Upper lobe of right lung (tissue), 1 donor: ENCODE data around the gene NYAP2. TPM values are rescaled to one million over a fixed set of nuclear protein-coding genes. Genes with fewer than 3 reads are reported as not detected.

ENCODE experiments used
- ATAC-seq: fragments of 200-7000 bp; cut with Tn5 transposase; one replicate; pipeline ENCODE4 v1.9.1; 2020; ENCODE audit warnings: mild to moderate bottlenecking, moderate library complexity
- DNase-seq: peaks from one replicate; pipeline ENCODE4 v3.0.0-alpha.2; 2020
- H3K27ac ChIP-seq: fragments of 200-600 bp; one replicate; pipeline ENCODE4 v1.8.0; 2022
- H3K27me3 ChIP-seq: fragments of 200-600 bp; one replicate; pipeline ENCODE4 v1.8.0; 2022; ENCODE audit warnings: mild to moderate bottlenecking
- H3K36me3 ChIP-seq: fragments of 200-600 bp; one replicate; pipeline ENCODE4 v1.8.0; 2022
- H3K4me1 ChIP-seq: fragments of 200-600 bp; one replicate; pipeline ENCODE4 v1.8.0; 2022
- H3K4me3 ChIP-seq: fragments of 200-600 bp; one replicate; pipeline ENCODE4 v1.8.0; 2022; ENCODE audit warnings: mild to moderate bottlenecking
- H3K9me3 ChIP-seq: fragments of 200-600 bp; one replicate; pipeline ENCODE4 v1.8.0; 2022
- CTCF ChIP-seq: fragments of 200-600 bp; IDR thresholded peaks from one replicate; pipeline ENCODE4 v1.8.0; 2022; ENCODE audit warnings: antibody characterized with exemption
- intact Hi-C: fragments of 100-400 bp; cut with DNase I; formaldehyde crosslinking; loops from one replicate; pipeline ENCODE4 v1.11.0; 2022
- total RNA-seq: library from RNA; stranded (reverse); fragmentation: NEBNext Ultra II Directional; extraction: Animal tissue kit (Norgen Biotek cat#: 25700); gene quantifications from one replicate; pipeline ENCODE4 v1.2.1, GENCODE V29; 2021
- donor health status: DM: no; HTN: yes; CAD: no; lungs with severe emphysema.

Gene NYAP2
- total RNA-seq, 1 donor from 2014 or later: 0.93 TPM

- intact Hi-C loops: no loop called here
- DNase-seq (no peak), ATAC-seq (no peak)
- TF ChIP-seq CTCF: no peak
- no peak overlapping the region for H3K4me3 ChIP-seq
- H3K4me1 ChIP-seq: no peaks in the 10 kb centered on the region
- no peaks in the 10 kb centered on the region for H3K9me3 ChIP-seq
- H3K27me3 ChIP-seq: no peaks in the 10 kb centered on the region
- H3K36me3 ChIP-seq: no peaks in the 10 kb centered on the region
- no peak overlapping the region for H3K27ac ChIP-seq
Observed at GRCh38 chr2:225415341-225415740, 15.8 kb downstream of the NYAP2 start.

GRCh38 chr2:225415792-225416191 is 16.3 kb downstream of the NYAP2 start:
- TF ChIP-seq CTCF: no peak

GRCh38 chr2:225416616-225417367 is 17.3 kb downstream of the NYAP2 start:
- no peaks in the 10 kb centered on the region for H3K9me3 ChIP-seq
- intact Hi-C loops: no loop called here
- ATAC-seq (no peak), DNase-seq (no peak)
- H3K4me1 ChIP-seq: no peaks in the 10 kb centered on the region
- no peak for TF ChIP-seq CTCF
- H3K27ac ChIP-seq: no peak overlapping the region
- H3K36me3 ChIP-seq: no peaks in the 10 kb centered on the region
- no peaks in the 10 kb centered on the region for H3K27me3 ChIP-seq
- no peak overlapping the region for H3K4me3 ChIP-seq

More at GRCh38 chr2:225415792-225416191, 16.3 kb downstream of the NYAP2 start:
- no peak overlapping the region for H3K4me3 ChIP-seq
- no peaks in the 10 kb centered on the region for H3K9me3 ChIP-seq
- no peaks in the 10 kb centered on the region for H3K27me3 ChIP-seq
- H3K27ac ChIP-seq: no peak overlapping the region
- ATAC-seq: no peak
- no peak for DNase-seq
- H3K36me3 ChIP-seq: no peaks in the 10 kb centered on the region
- H3K4me1 ChIP-seq: no peaks in the 10 kb centered on the region
- intact Hi-C loops: no loop called here

- Histone ChIP-seq H3K27ac (no peak overlapping the region), H3K36me3 (no peaks in the 10 kb centered on the region), H3K27me3 (no peaks in the 10 kb centered on the region), H3K9me3 (no peaks in the 10 kb centered on the region), H3K4me1 (no peaks in the 10 kb centered on the region), H3K4me3 (no peak overlapping the region)
- no peak for DNase-seq
- no peak for ATAC-seq
- intact Hi-C loops: no loop called here
- TF ChIP-seq CTCF: no peak
Observed at GRCh38 chr2:225419033-225419432, 19.5 kb downstream of the NYAP2 start.

- H3K4me1 ChIP-seq: no peaks in the 10 kb centered on the region
- H3K4me3 ChIP-seq: no peak overlapping the region
- ATAC-seq: no peak
- DNase-seq: no peak
- intact Hi-C loops: no loop called here
- no peak for TF ChIP-seq CTCF
- no peak overlapping the region for H3K27ac ChIP-seq
- no peaks in the 10 kb centered on the region for H3K27me3 ChIP-seq
- no peaks in the 10 kb centered on the region for H3K36me3 ChIP-seq
- H3K9me3 ChIP-seq: no peaks in the 10 kb centered on the region
Observed at GRCh38 chr2:225422145-225422544, 22.6 kb downstream of the NYAP2 start.
